ENCODE measurements around the gene EVC.

Gene EVC

GRCh38 chr4:5770051-5770450 lies 59.0 kb downstream of the EVC start:
- TF ChIP-seq RAD21 (IDR thresholded peaks at IDR 0.05; ENCODE audit: low read depth) (no peak), TAF1 (IDR thresholded peaks at IDR 0.05; ENCODE audit: low read depth) (no peak), ZBTB7A (IDR thresholded peaks at IDR 0.05; ENCODE audit: low read depth) (no peak), REST (IDR thresholded peaks at IDR 0.05; ENCODE audit: low read depth) (no peak), EP300 (IDR thresholded peaks at IDR 0.05; ENCODE audit: borderline replicate concordance) (no peak), YY1 (IDR thresholded peaks at IDR 0.05; ENCODE audit: low read depth) (no peak), EGR1 (IDR thresholded peaks at IDR 0.05) (no peak)

- TF ChIP-seq TCF12 (IDR thresholded peaks at IDR 0.05; ENCODE audit: low read depth) (no peak), ZBTB7A (IDR thresholded peaks at IDR 0.05; ENCODE audit: low read depth) (no peak), NFIC (IDR thresholded peaks at IDR 0.05) (no peak), CEBPB (IDR thresholded peaks at IDR 0.05) (no peak)
Measured at GRCh38 chr4:5772528-5773270, 61.7 kb downstream of the EVC start.

GRCh38 chr4:5773271-5773555 lies 62.2 kb downstream of the EVC start:
- TF ChIP-seq NFIC (IDR thresholded peaks at IDR 0.05) (no peak), EP300 (IDR thresholded peaks at IDR 0.05; ENCODE audit: borderline replicate concordance) (no peak), YY1 (IDR thresholded peaks at IDR 0.05; ENCODE audit: low read depth) (no peak), REST (IDR thresholded peaks at IDR 0.05; ENCODE audit: low read depth) (no peak), FOXM1 (IDR thresholded peaks at IDR 0.05; ENCODE audit: borderline replicate concordance, low read depth) (no peak), MAX (IDR thresholded peaks at IDR 0.05) (no peak), TCF12 (IDR thresholded peaks at IDR 0.05; ENCODE audit: low read depth) (no peak), CEBPB (IDR thresholded peaks at IDR 0.05) (no peak), ZBTB7A (IDR thresholded peaks at IDR 0.05; ENCODE audit: low read depth) (no peak), CREB1 (IDR thresholded peaks at IDR 0.05; ENCODE audit: low read depth) (no peak), RAD21 (IDR thresholded peaks at IDR 0.05; ENCODE audit: low read depth) (no peak), EGR1 (IDR thresholded peaks at IDR 0.05) (no peak), TAF1 (IDR thresholded peaks at IDR 0.05; ENCODE audit: low read depth) (no peak), TEAD4 (IDR thresholded peaks at IDR 0.05) (no peak), USF1 (IDR thresholded peaks at IDR 0.05) (no peak)

- TF ChIP-seq FOXM1 (IDR thresholded peaks at IDR 0.05; ENCODE audit: borderline replicate concordance, low read depth) (no peak), NFIC (IDR thresholded peaks at IDR 0.05) (no peak), EGR1 (IDR thresholded peaks at IDR 0.05) (no peak), TEAD4 (IDR thresholded peaks at IDR 0.05) (no peak), CEBPB (IDR thresholded peaks at IDR 0.05) (no peak), TAF1 (IDR thresholded peaks at IDR 0.05; ENCODE audit: low read depth) (no peak), ZBTB7A (IDR thresholded peaks at IDR 0.05; ENCODE audit: low read depth) (no peak), EP300 (IDR thresholded peaks at IDR 0.05; ENCODE audit: borderline replicate concordance) (no peak), RAD21 (IDR thresholded peaks at IDR 0.05; ENCODE audit: low read depth) (no peak), REST (IDR thresholded peaks at IDR 0.05; ENCODE audit: low read depth) (no peak), USF1 (IDR thresholded peaks at IDR 0.05) (no peak), YY1 (IDR thresholded peaks at IDR 0.05; ENCODE audit: low read depth) (no peak), TCF12 (IDR thresholded peaks at IDR 0.05; ENCODE audit: low read depth) (no peak), CREB1 (IDR thresholded peaks at IDR 0.05; ENCODE audit: low read depth) (no peak), MAX (IDR thresholded peaks at IDR 0.05) (no peak)
Measured at GRCh38 chr4:5774416-5775036, 63.5 kb downstream of the EVC start.
